Suprapubic skin (tissue), 3 donors: Measurements from ENCODE around the gene BMPR2.

Source experiments
- CTCF ChIP-seq, 2 donors: fragments of 200-600 bp in 1 of 2; fragments of 450-650 bp in 1 of 2; sonication (generic) in 1 of 2; IDR thresholded peaks; one replicate each; pipeline ENCODE4 v1.5.1; 2016 to 2019; ENCODE audit warnings: antibody characterized with exemption in 2 of 2, mild to moderate bottlenecking in 1 of 2, moderate library complexity in 1 of 2
- POLR2AphosphoS5 ChIP-seq, 3 donors: sonication (generic); formaldehyde crosslinking; IDR thresholded peaks; one replicate each; pipeline ENCODE4 v1.6.1; 2017; ENCODE audit warnings: antibody characterized with exemption in 3 of 3

GRCh38 chr2:202599911-202600310, 223.8 kb downstream of the BMPR2 start:
- TF ChIP-seq CTCF (IDR thresholded peaks at IDR 0.05) (no peak), POLR2AphosphoS5 (IDR thresholded peaks at IDR 0.05) (no peak)
